Stimulated activated CD4-positive, alpha-beta T cell treated with anti-CD3 and anti-CD28 coated beads, TNF-alpha, amount 100 ng/mL, for 1 hour (primary cell): ENCODE results near the gene ZNHIT3.
"Not testable (repeated sequence)": the region's sequence is repeated elsewhere in the genome, so short reads cannot be mapped to it uniquely, and the experiment has no call there.

Experiments
- DNase-seq, 3 donors: peaks; one replicate each; pipeline ENCODE4 v3.0.0-alpha.2; 2020; ENCODE audit warnings: low read depth in 3 of 3, low spot score in 1 of 3

ZNHIT3 gene

GRCh38 chr17:36486204-36487194 lies at the start of gene ZNHIT3:
ZNHIT3 (plus strand) TSS chr17:36486681; CDS start chr17:36486700, 19 bp downstream.
- DNase-seq: peak; percentile 64 to 79 (median 78)

- DNase-seq: not testable (repeated sequence)
These were observed 44.7 kb upstream of the ZNHIT3 start for GRCh38 chr17:36441792-36442191.

GRCh38 chr17:36443777-36444176 lies 42.7 kb upstream of the ZNHIT3 start:
- no peak for DNase-seq

DNA sequence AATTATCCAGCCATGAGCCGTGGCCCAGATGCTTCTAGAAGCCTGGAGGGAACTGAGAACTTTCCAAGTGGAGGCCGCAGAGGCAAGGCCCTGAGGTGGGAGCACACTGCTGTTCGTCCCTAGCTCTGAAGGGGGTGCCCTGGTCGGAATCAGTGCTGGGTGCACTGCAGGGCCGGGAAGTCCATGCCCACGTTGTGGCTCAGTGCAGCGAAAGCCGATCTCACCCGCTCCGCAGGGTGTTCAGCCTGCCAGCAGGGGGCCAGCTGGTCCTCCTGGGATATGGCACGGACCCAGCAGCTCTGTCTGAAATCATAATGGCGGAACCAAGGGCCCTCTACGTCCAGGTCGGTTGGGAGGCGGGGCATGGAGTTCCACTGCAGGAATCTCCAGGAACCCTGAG lies 36.5 kb upstream of the ZNHIT3 start:
- DNase-seq: not testable (repeated sequence)

DNA sequence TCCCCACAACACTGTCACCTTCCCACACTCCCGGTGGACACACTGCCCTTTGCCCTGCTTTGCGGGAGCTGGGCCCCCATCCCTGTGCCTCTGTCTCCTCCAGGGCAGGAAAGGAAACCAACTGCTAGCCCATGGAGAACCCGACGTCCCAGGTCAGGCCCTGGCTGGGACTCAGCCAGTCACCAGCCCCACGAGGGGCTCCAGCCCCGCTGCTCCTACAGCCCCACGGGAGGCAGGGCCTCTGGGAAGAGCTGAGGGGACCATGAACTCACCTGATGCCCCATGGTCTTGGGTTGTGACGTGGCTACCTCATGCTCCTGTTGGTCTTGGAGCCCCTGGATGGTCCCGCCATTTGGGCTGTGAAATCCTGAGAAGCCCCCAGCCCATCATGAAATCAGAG lies 33.6 kb upstream of the ZNHIT3 start:
- DNase-seq: not testable (repeated sequence)

DNA sequence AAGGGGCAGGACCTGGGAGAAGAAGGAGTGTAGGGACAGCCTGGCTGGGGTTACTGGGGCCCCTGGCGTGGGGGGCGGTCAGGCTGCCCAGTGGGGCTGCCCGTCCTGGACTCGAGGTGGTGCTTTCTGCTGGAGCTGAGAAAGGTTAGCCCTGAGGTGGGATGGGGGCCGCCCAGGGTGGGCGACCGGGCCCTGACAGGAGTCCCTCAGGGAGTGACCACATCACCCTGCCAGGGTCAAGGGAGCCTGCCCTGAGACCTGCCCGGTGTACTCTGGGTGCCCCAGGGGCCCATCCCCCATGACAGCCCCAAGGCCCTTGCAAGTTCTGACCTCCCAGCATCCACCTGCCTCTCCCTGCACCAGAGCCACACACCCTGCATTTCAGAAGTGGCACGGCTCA lies 28.8 kb upstream of the ZNHIT3 start:
- DNase-seq: not testable (repeated sequence)

DNA sequence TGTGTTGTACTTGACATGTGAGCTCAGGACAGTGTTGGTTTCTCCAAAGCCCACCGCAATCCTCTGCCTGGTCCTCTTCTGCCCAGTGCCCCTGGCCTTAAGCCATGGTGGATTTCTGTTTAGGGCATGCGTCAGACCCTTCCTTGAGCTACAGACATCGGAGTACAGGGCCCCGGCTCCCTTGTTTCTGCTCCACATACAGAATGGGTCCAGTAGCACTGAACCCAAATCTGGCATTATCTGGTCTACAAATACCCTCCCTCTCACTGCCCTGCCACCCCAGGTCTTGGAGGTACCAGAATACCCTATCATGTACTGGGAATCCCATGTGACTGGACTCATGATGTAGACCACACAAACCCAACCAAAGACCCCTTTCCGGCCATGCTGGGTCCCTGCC lies 27.4 kb upstream of the ZNHIT3 start:
- DNase-seq: no peak

- DNase-seq: no peak
These were observed 26.9 kb upstream of the ZNHIT3 start for GRCh38 chr17:36459601-36460000.

GRCh38 chr17:36460265-36460937 lies 26.1 kb upstream of the ZNHIT3 start:
- no peak for DNase-seq

DNA sequence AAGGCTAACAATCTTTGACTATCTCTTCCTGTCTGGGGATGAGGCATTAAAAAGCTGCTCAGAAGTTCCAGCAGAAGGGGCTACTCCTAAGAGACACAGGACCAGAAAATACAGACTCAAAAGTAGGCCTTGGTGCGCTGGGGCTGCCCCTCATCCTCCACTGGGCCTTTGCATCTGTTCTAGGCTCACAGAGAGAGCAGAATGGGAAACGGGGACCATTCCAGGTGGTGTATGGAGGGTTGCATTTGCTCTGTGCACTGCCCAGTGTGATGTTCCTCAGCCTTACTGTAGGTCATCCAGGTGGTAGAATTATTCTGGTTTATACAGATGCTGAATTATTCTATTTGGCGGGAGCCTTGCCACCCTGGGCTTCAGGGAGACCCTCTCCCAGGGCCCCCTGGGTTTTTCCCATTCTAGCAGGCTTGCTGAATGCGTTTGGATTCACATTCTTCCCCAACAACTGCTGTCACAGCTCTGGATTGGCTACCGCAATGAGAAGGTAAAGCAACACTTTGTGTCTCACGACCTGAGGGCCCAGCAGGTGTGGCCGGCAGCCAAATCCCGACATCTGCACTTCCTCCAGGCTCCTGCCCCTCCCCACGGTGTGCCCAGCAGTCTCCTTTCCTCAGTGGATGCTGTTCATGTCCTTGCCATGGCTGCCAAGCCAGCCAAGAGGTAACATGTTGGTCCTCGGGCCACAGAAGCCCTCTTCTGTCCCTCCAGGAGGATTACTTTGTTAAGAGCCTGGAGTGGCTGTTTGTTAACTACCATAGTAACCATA lies 25.0 kb upstream of the ZNHIT3 start:
- no peak for DNase-seq

- peak in 1 of 3 donors; percentile 36 for DNase-seq
These were observed 22.3 kb upstream of the ZNHIT3 start for GRCh38 chr17:36463916-36464764.

DNA sequence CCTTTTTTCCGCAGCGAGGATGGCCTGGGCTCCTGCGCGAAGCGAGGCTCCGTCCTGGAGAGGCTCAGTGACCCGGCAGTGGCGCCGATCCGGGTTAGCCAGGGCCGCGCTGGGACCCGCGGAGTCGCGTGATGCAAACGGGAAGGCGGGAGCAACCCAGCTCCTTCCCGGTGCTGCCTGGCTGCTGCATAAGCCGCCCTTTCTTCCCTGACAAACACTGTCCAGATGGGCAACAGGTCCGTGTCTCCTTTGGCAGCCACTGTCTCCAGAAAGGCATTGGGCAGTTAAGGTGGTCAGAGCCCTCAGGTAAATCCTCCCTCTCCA lies 21.8 kb upstream of the ZNHIT3 start:
- DNase-seq: no peak

DNA sequence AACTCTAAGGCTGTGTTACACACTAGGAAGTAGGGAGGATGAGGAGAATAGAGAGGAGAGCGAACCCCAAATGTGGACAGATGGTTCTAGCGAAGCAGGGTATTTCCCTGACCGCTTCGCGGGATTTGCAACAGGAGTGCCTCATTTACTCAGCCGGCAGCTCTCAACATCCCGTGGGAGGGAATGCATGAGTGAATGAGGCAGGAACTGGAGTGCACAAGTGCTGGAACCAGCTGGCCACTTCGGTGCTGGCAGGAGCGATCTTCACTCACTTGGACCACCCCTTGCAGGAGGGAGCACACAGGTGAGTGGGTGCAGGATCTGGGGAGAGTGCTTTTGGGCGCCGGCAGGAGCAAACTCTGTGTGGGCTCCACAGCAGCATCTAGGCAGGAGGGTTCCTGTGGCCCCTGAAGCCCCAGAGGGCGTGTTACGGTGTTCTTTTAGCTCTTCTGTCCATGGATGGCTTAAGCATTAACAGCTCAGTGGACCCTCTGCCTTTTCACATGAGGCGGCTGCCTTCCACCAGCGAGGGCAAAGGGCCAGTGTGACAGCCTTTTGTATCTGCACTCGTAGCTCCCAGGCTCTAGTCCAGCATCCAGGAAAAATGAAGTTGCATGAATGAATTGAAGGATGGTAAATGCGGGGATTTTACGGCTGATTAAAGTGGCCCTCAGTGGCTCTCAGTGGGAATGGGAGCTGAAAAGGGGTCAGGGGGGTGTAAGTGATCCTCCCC lies 17.4 kb upstream of the ZNHIT3 start:
- DNase-seq: no peak

- no peak for DNase-seq
These were observed 16.7 kb upstream of the ZNHIT3 start for GRCh38 chr17:36469733-36470132.

- DNase-seq: no peak
These were observed 16.0 kb upstream of the ZNHIT3 start for GRCh38 chr17:36470499-36470898.

DNA sequence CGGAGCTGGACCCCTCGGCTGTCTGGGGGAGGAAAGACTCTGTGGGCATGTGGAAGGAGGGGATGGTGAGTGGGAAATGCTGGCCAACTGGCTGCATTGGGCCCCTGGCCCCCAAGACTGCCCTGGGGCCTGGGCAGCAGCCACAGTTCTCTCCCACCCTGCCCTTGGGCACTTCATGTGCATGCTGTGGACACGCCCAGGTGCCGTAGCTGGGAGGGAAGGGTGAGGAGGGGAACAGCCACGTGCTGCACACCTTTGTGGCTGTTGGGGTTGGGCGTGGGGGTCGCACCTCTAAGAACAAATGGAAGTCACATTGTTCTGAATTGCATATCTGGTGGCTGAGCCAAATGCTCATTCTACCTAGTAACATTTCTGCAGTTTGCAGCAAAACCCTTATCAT lies 11.9 kb upstream of the ZNHIT3 start:
- no peak for DNase-seq

DNA sequence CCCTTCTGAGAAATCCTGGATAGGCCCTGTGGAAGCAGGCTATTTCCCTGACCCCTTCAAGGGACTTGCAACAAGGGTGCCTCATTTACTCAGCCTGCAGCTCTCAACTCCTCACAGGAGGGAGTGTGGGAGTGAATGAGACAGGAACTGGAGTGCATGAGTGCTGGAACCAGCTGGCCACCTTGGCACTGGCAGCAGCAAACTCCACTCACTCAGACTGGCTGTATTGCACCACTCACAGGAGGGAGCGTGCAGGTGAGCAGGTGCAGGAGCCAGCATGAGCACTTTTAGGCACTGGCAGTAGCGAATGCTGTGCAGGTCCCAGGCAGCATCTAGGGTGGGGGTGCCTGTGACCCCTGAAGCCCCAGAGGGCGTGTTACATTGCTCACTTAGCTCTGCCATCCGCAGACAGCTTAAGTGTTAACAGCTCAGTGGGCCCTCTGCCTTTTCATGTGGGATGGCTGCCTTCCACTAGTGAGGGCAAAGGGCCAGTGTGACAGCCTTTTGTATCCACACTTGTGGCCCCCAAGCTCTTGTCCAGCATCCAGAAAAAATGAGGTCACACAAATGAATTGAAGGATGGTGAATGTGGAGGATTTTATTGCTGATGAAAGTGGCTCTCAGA lies 11.0 kb upstream of the ZNHIT3 start:
- no peak for DNase-seq

DNA sequence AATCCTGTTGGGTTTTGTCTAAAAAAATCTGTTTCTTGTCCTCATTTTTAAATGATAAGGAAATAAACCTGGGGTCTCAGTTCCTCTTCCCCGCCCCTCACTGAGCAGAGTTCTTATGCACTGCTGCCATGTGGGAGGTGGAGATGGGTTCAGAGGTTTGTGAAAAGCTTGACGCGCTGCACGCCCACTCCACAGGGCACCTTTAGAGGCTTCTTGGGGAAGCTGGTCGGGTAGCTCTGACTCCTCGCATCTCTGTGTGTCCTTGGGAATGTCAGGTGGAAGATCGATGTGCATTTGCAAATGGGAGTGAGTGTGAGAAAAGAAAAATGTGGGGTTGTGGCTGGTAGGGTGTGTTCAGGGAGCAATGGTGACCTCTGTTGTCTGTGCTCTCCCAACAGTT lies 4.7 kb upstream of the ZNHIT3 start:
- DNase-seq: no peak
